Measurements from ENCODE around the gene PHETA1. TPM values are rescaled to one million over a fixed set of nuclear protein-coding genes. Genes with fewer than 3 reads are reported as not detected.
"Not testable (repeated sequence)": the region's sequence is repeated elsewhere in the genome, so short reads cannot be mapped to it uniquely, and the experiment has no call there.

PHETA1 gene
- total RNA-seq, 4 donors from 2014 or later: 8.1 to 23.5 (median 15.3) TPM

- intact Hi-C loops (cut with DNase I): no loop called here
- H3K4me1 ChIP-seq: no peaks in the 10 kb centered on the region
- TF ChIP-seq CTCF (IDR thresholded peaks at IDR 0.05) (no peak), POLR2A (IDR thresholded peaks at IDR 0.05) (no peak)
- 97 to 99% methylated on average over 18 of the region's 18 CpGs for WGBS, 2 donors
- H3K4me3 ChIP-seq (replicated peaks in 1 of 3): no peak overlapping the region
- H3K9me3 ChIP-seq: no peaks in the 10 kb centered on the region
- H3K36me3 ChIP-seq: no peaks in the 10 kb centered on the region
- no peak overlapping the region for H3K27ac ChIP-seq
- H3K27me3 ChIP-seq: no peaks in the 10 kb centered on the region
- DNase-seq: no peak
Measured at GRCh38 chr12:111347891-111348644, 20.8 kb downstream of the PHETA1 start.

- Histone ChIP-seq H3K27me3 (no peaks in the 10 kb centered on the region), H3K36me3 (no peaks in the 10 kb centered on the region), H3K4me1 (no peaks in the 10 kb centered on the region), H3K9me3 (no peaks in the 10 kb centered on the region), H3K27ac (no peak overlapping the region), H3K4me3 (replicated peaks in 1 of 3) (no peak overlapping the region)
- intact Hi-C loops (cut with DNase I): no loop called here
- no peak for TF ChIP-seq POLR2A (IDR thresholded peaks at IDR 0.05)
- DNase-seq: no peak
- 90 to 93% methylated on average over 4 of the region's 4 CpGs for WGBS, 2 donors
Measured at GRCh38 chr12:111344254-111344875, 24.5 kb downstream of the PHETA1 start.

GRCh38 chr12:111343181-111343580, 25.7 kb downstream of the PHETA1 start:
- no peak for DNase-seq
- intact Hi-C loops (cut with DNase I): no loop called here
- no peaks in the 10 kb centered on the region for H3K36me3 ChIP-seq
- no peaks in the 10 kb centered on the region for H3K27me3 ChIP-seq
- H3K4me3 ChIP-seq (replicated peaks in 1 of 3): no peak overlapping the region
- 77 to 87% methylated on average over 1 of the region's 1 CpG for WGBS, 2 donors
- no peaks in the 10 kb centered on the region for H3K4me1 ChIP-seq
- no peak overlapping the region for H3K27ac ChIP-seq
- no peak for TF ChIP-seq CTCF (IDR thresholded peaks at IDR 0.05)
- no peak for TF ChIP-seq POLR2A (IDR thresholded peaks at IDR 0.05)
- H3K9me3 ChIP-seq: no peaks in the 10 kb centered on the region

- WGBS, 2 donors: 91 to 93% methylated on average over 8 of the region's 8 CpGs
Measured at GRCh38 chr12:111342376-111342775, 26.5 kb downstream of the PHETA1 start.

GRCh38 chr12:111341426-111342065, 27.3 kb downstream of the PHETA1 start:
- Histone ChIP-seq H3K4me1 (no peaks in the 10 kb centered on the region), H3K4me3 (replicated peaks in 1 of 3) (no peak overlapping the region), H3K36me3 (no peaks in the 10 kb centered on the region), H3K9me3 (no peaks in the 10 kb centered on the region), H3K27ac (no peak overlapping the region), H3K27me3 (no peaks in the 10 kb centered on the region)
- 77 to 88% methylated on average over 15 to 17 of the region's 20 CpGs for WGBS, 2 donors
- no peak for TF ChIP-seq POLR2A (IDR thresholded peaks at IDR 0.05)
- no peak for TF ChIP-seq CTCF (IDR thresholded peaks at IDR 0.05)
- intact Hi-C loops (cut with DNase I): no loop called here
- no peak for DNase-seq

More at GRCh38 chr12:111342376-111342775, 26.5 kb downstream of the PHETA1 start:
- no peak overlapping the region for H3K4me3 ChIP-seq (replicated peaks in 1 of 3)
- DNase-seq: no peak
- intact Hi-C loops (cut with DNase I): no loop called here
- TF ChIP-seq CTCF (IDR thresholded peaks at IDR 0.05) (no peak), POLR2A (IDR thresholded peaks at IDR 0.05) (no peak)
- no peaks in the 10 kb centered on the region for H3K4me1 ChIP-seq
- no peaks in the 10 kb centered on the region for H3K36me3 ChIP-seq
- no peaks in the 10 kb centered on the region for H3K9me3 ChIP-seq
- no peak overlapping the region for H3K27ac ChIP-seq
- no peaks in the 10 kb centered on the region for H3K27me3 ChIP-seq

- H3K4me3 ChIP-seq (replicated peaks in 1 of 3); intact Hi-C loops (cut with DNase I); H3K27me3 ChIP-seq; H3K27ac ChIP-seq; H3K4me1 ChIP-seq; H3K36me3 ChIP-seq; DNase-seq; H3K9me3 ChIP-seq: not testable (repeated sequence)
- WGBS, 2 donors: 83 to 94% methylated on average over 8 of the region's 8 CpGs
Measured at GRCh38 chr12:111340680-111341079, 28.2 kb downstream of the PHETA1 start.
